ENCODE data around the gene MTF2. TPM values are rescaled to one million over a fixed set of nuclear protein-coding genes. Genes with fewer than 3 reads are reported as not detected.

MTF2 gene
- total and polyA plus RNA-seq, 2 experiments from 2014 or later, result 82.1 to 133 TPM

- TF ChIP-seq REST (IDR thresholded peaks at IDR 0.05; ENCODE audit: unreplicated experiment), result no peak
- no peak for TF ChIP-seq CTCF (conservative IDR thresholded peaks at IDR 0.05; ENCODE audit: low read depth in 2 of 2)
- TF ChIP-seq ZNF114 (CRISPR knock-in tag; IDR thresholded peaks at IDR 0.05), result no peak
- TF ChIP-seq ETS1 (IDR thresholded peaks at IDR 0.05), result no peak
- no peak for TF ChIP-seq NANOG (IDR thresholded peaks at IDR 0.05; ENCODE audit: borderline replicate concordance)
- no peak for TF ChIP-seq POLR2AphosphoS5 (IDR thresholded peaks at IDR 0.05; ENCODE audit: low read depth)
- no peak for TF ChIP-seq CREB1 (CRISPR knock-in tag; IDR thresholded peaks at IDR 0.05; ENCODE audit: low read depth)
- no peak for TF ChIP-seq JUNB (IDR thresholded peaks at IDR 0.05; ENCODE audit: unreplicated experiment)
- TF ChIP-seq STAT1 (IDR thresholded peaks at IDR 0.05; ENCODE audit: unreplicated experiment), result no peak
- no peak for TF ChIP-seq EZH2phosphoT487 (IDR thresholded peaks at IDR 0.05; ENCODE audit: unreplicated experiment)
- no peak for TF ChIP-seq ZNF331 (CRISPR knock-in tag; IDR thresholded peaks at IDR 0.05; ENCODE audit: low read depth)
- no peak overlapping the region for H3K4me3 ChIP-seq
- no peaks in the 10 kb centered on the region for H3K27me3 ChIP-seq (ENCODE audit: insufficient read depth)
- Mint-ChIP-seq H3K27me3 (ENCODE audit: insufficient read depth, low read depth, poor library complexity) (peaks cover 2% of the 10 kb centered on the region), H3K4me1 (peaks cover 18% of the 10 kb centered on the region), H3K36me3 (ENCODE audit: low read depth) (peaks cover 77% of the 10 kb centered on the region), H3K4me3 (no peak overlapping the region), H3K27ac (no peak overlapping the region), H3K9me3 (peaks cover 17% of the 10 kb centered on the region)
- H3K4me1 ChIP-seq (ENCODE audit: insufficient read depth), result peaks cover 28% of the 10 kb centered on the region
- H3K4me2 ChIP-seq, result peak overlapping the region; percentile 37; the same call in 1 of the 2 replicates
- H3F3A ChIP-seq (replicated peaks; ENCODE audit: low read depth), result no peaks in the 10 kb centered on the region
- 0 out of 2 replicates have a peak, but pooled peaks cover 4% of the 10 kb centered on the region for H3K9me2 ChIP-seq (ENCODE audit: insufficient read depth)
- no peak overlapping the region for H2AFZ ChIP-seq
- H3K27ac ChIP-seq (ENCODE audit: low read depth), result no peak overlapping the region
- peaks cover 84% of the 10 kb centered on the region for H4K20me1 ChIP-seq (replicated peaks; ENCODE audit: insufficient read depth)
- peaks cover 19% of the 10 kb centered on the region for H3K36me3 ChIP-seq (ENCODE audit: insufficient read depth)
- no peak for DNase-seq (ENCODE audit: low spot score)
- ATAC-seq, result no peak
- H3K79me2 ChIP-seq (replicated peaks; ENCODE audit: insufficient read depth), result peaks cover 100% of the 10 kb centered on the region
Measured at GRCh38 chr1:93087532-93087931, 8.4 kb downstream of the MTF2 start.
